Left kidney (tissue), 2 donors: Measurements from ENCODE around the gene ELN. TPM values are rescaled to one million over a fixed set of nuclear protein-coding genes. Genes with fewer than 3 reads are reported as not detected.

Source experiments
- DNase-seq: peaks from one replicate; pipeline ENCODE4 v3.0.0-alpha.2; 2013
- polyA plus RNA-seq: library from polyadenylated mRNA; unstranded; fragments of 120-200 nt; gene quantifications from one replicate; pipeline ENCODE4 v1.2.1, GENCODE V29; 2013; ENCODE audit not compliant: insufficient read length

ELN gene
- polyA plus RNA-seq, 1 donor: 46.4 TPM

DNA sequence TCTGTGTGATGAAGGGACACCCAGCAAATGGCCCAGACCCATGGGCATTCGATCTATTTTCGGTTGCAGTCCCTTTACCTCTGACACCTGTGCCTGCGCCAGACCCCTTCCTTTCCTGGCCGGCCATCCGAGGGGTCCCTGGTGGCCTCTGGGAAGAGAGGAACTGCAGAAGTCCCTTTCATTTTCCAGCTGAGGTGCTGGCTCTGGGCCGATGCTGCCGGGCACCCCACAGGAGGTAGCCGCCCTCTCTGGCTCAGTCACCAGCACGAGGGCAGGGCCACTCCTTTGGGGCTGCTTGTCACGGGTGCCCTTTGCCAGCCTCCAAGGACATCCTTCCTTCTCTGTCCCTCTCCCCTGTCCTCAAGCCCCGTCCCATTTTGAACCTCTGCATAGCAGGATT lies 4.2 kb upstream of the ELN start:
- DNase-seq: no peak

DNA sequence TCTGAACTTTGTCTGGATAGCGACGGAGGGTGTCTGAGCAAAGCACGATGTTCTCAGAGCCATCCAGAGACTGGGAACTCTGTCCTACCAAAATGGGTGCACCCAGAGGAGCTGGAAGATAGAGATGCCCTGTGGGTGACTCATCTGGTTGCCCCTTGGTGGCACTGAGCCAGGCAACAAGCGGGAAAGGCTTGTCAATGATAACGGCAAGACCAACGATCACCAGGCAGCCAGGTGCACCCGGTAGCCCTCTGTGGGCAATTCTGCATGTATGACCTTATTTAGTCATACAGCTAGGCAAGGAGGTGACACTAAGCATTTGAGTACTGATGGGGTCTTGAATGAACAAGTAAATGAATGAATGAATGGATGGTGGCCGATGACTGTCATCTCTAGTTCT lies 2.8 kb upstream of the ELN start:
- no peak for DNase-seq

DNA sequence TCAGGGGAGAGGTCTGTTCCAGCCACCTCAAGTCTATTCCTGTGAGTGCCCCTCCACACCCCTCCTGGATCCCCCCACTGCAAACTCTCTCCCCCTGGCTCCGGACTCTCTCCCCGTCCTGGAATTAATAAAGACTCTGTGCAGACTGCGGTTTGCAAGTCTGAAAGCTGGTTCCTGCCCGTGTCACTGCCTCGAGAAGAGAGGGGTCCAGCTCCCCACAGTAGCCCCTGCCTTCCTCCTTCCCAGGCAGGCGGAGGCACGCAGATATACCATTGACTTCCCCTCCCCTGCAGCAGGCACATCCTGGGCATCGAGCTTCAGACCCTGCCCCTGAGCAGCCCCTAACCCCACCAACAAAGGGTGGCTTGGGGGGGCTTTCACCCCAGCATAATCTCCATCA lies 2.2 kb upstream of the ELN start:
- DNase-seq: no peak

DNA sequence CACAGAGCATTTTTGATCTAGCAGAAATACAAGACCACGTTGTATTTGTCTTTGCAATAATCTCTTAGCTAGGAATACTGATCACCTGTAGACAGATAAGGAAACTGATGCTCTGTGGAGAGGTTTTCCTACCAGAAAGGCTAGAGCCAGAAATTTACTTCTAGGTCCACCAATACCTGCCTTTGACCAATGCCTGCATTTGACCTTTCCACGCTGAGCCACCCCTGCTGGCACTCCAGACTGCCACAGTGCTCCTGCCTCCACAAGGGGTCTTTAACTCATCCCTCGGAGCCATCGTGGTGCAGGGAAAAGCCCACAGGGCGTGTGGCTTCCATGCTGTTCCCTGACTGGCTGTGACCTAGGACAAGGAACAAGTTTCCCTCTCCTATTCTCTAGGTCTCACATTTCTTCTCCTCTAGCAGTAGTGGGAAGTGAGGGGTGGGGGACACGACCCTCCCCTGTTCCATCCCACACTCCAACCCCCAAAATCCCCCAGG lies 1.5 kb upstream of the ELN start:
- DNase-seq: no peak

GRCh38 chr7:74026903-74027682 lies 880 bp upstream of the ELN start:
- peak; percentile 57 for DNase-seq

GRCh38 chr7:74028321-74028838 lies 407 bp downstream of the ELN start:
- DNase-seq: no peak

- DNase-seq: no peak
Measured at GRCh38 chr7:74029089-74029785, 1.3 kb downstream of the ELN start.

DNA sequence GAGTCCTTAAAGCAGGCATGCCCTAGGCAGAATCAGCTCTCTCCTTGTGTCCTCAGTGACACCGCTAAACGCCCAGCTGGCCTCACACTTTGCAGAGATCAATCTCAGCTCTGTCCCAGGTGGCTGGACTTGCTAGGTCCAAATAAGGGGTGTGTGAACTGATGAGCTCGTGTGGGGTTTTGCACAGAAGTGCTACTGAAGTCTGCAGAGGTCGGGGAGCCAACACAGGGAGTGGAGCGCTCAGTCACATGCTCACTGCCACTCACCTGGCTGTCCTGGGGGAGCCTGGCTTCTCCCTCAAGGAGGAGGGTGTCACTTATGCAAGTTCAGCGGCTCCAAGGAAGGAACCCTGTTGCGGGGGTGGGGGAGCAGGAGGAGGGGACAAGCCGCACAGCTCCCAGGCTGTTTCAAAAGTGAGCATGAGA lies 2.0 kb downstream of the ELN start:
- DNase-seq: no peak

- no peak for DNase-seq
Measured at GRCh38 chr7:74030861-74031260, 2.9 kb downstream of the ELN start.

DNA sequence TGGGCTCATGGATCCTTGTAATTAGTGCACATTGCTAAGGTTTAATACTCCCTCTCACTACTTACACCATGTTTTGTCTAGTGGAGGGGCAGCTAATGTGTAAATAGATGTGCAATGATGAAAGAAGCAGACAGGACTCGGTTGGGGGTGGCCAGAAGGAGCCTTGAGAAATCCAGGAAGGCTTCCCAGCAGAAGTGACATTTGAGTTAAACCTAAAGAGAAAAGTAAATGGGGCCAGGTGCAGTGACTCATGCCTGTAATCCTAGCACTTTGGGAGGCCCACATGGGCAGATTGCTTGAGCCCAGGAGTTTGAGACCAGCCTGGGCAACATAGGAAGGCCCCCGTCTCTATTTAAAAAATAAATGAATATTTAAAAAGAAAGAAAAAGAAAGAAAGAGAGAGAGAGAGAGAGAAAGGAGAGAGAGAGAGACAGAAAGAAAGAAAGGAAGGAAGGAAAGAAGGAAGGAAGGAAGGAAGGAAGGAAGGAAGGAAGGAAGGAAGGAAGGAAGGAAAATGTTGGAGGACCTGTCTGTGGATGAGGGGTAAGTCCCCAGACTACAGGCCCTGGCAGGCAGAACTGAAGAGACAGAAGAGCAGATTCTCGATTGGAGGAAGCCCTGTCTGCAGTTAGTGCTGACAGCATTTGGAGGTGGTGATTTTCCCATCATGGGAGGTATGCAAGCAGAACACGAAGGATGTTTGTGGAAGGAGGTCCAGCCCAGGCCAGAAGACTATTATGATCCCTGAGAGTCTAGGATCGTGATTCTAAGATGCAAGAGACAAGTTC lies 3.6 kb downstream of the ELN start:
- DNase-seq: no peak

GRCh38 chr7:74032191-74032490 lies 4.2 kb downstream of the ELN start:
- no peak for DNase-seq

DNA sequence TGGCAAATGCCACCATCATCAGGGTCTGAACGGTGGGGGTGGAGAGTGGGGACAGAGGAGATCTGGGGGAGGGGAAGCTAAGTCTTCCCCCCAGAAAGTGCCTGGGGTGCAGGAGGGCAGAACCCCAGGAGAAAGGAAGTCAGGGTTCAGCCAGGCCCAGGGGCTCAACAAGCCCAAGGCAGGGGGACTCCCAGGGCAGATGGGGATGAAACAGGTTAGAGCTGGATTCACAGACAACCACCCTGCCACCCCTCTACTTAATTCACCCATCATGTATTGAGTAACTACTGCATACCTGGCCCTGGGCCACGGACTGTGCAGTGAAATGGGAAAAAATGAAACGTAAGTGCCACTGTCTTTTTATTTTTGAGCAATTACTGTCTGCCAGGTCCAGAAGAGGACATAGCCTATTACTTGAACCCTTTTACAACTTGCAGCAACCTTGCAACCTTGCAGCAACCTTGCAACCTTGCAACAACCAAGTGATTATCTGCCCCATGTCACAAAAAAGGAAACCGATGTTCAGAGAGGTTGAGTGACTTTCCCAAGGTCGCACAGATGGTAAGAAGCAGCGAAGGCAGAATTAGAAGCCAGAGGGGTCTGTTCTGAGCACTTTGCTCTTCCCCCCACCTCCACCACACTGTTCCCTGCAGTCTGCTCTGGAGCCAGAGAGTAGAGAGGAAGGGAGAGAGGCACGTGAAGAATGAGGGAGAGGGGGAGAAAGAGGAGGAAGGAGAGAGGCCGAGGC lies 4.8 kb downstream of the ELN start:
- DNase-seq: no peak

DNA sequence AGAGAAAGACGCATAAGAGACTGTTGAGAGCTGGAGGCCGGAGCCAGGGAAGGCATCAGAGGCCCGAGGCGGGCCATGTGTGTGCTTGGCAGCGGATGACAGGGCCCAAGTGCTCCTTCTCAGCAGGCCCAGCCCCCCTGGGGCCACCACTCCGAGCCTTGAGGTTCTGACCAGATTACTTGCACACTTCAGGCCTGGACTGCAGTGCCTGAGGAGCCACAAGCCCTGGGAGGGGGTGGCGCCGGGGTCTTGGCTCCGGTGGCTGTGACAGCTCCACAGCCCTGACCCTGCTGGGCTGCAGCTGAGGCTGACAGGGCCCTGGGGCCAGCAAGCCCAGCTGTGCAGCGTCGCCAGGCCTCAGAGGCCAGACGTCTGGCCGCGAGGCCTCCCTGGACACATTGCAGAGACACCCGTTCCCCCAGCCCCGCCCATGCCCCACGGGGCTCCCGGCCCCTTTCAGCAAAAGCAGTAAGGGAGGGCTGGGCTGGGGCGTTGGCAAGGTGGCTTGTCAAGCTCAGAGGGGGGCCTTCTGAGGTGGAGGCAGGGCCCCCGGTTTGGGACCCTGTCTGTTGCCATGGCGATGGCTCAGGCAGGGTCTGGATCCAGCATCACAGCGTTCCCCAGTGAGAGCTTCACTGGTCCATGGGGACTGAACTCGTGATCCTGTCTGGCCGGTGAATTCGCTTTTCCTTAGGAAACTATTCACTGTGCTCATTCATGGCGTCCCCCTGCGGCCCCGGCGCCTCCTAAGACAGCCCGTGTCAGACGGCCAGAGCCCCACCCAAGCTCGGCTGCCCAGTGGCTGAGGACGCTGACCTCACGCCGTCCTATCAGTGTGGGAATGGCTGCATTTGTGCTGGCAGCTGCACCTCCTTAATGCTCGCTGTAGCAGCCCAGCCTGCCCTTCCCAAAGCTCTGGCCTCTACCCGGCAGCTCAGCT lies 5.7 kb downstream of the ELN start:
- DNase-seq: no peak

- DNase-seq: no peak
Measured at GRCh38 chr7:74037609-74038008, 9.6 kb downstream of the ELN start.

DNA sequence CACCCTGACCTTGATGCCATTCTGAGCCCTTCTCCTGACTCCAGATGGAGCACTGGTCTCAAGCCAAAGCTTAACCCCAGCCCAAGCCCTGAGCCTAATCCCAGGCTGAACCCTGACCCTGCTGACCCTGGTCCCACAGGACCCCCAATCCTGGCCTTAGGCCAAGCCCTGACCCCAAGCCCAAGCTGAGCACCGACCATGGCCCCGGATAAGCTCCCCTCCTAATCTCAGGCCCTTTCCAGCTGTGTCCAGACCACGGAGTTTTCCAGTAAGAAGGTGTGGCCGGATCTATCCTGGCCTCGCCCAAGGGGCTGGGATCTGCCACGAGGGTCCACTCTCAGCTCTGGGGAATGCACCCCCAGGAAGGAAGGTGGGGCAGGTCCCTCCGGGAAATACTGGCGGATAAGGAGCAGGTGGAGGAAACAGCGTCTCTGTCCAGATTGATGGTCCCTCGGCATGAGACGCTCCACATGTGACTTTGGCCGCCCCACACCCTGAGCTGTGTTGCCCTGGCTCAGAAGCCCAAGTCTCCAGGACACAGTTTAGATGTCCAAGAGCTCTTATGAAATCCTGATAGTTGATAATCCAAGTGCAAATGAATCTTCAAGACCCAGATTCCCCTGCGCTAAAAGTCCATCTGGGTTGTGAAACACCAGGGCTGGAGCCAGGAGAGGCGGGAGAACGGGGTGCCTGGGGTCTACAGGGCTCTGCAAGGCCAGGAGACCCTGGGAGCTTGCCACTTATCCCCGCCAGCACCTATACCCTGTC lies 10.4 kb downstream of the ELN start:
- no peak for DNase-seq

DNA sequence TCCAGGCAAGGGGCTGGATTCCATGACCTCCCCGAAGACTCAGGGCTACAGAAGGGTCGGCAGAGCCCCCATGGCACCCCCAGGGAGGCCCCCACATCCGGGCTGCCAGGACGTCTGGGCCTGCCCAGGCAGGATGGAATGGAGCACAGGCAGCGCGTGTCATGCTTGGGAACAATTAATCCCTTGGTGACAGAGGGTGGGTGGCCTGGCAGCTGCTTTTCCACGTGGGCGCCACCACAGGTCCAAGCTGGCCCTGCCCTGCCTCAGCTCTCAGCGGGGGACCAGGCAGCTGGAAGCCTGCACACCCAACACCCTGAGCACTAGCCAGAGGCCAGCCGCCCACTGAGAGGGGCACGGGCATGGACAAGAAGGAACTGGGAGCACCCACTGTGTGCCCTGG lies 11.4 kb downstream of the ELN start:
- no peak for DNase-seq

- no peak for DNase-seq
Measured at GRCh38 chr7:74040101-74040790, 12.3 kb downstream of the ELN start.

DNA sequence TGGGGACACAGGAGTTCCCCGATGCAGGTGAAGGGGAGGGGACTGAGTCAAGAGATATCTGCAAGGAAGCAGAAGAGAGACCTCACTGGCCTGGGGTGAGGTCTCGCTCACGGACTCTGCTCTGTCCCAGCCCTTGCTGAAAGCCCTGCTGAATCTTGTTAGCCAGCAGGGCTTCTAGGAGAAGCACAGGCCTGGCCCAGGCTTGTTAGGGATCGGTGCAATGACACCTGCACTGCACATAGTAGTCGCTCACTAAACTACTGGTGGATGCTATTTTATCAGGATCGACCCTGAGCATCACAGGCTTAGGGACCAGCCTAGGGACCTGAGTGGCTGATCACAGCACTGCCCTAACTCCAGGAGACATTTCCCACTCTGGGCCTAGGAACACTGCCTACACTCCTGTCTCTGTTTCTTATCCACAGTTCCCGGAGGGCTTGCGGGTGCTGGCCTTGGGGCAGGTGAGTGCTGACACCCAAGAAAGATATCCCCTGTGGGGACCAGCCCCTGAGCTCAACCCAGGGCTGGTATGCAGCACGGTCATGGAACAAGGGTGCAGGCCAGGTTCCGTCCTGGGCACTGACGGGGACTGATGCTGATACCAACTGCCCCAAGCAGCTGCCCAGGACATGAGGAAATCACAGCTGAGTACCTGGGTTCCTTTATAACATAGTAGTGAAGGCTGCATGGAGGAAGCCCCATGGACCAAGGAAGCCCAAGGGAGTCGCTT lies 13.0 kb downstream of the ELN start:
- no peak for DNase-seq
